Endothelial cell (in vitro differentiated cells): ENCODE measurements around the gene GTF2B. TPM values are rescaled to one million over a fixed set of nuclear protein-coding genes. Genes with fewer than 3 reads are reported as not detected.
"Not testable (repeated sequence)": the region's sequence is repeated elsewhere in the genome, so short reads cannot be mapped to it uniquely, and the experiment has no call there.

Experiments
- DNase-seq: peaks from one replicate; pipeline ENCODE4 v3.0.0; 2021; ENCODE audit warnings: low spot score
- H3K27ac Mint-ChIP-seq: one replicate; pipeline ENCODE4 v1.8.0; 2021; ENCODE audit warnings: mixed read lengths, inconsistent platforms; ENCODE audit not compliant: unreplicated experiment
- H3K27me3 Mint-ChIP-seq: one replicate; pipeline ENCODE4 v1.8.0; 2021; ENCODE audit warnings: mild to moderate bottlenecking, moderate library complexity, mixed read lengths, inconsistent platforms; ENCODE audit not compliant: unreplicated experiment
- H3K36me3 Mint-ChIP-seq: one replicate; pipeline ENCODE4 v1.8.0; 2021; ENCODE audit warnings: mild to moderate bottlenecking, low read depth, mixed read lengths, inconsistent platforms; ENCODE audit not compliant: unreplicated experiment
- H3K4me1 Mint-ChIP-seq: one replicate; pipeline ENCODE4 v1.8.0; 2021; ENCODE audit warnings: mild to moderate bottlenecking, mixed read lengths, inconsistent platforms; ENCODE audit not compliant: unreplicated experiment
- H3K4me3 Mint-ChIP-seq: one replicate; pipeline ENCODE4 v1.8.0; 2021; ENCODE audit warnings: mild to moderate bottlenecking, mixed read lengths, inconsistent platforms; ENCODE audit not compliant: unreplicated experiment
- H3K9me3 Mint-ChIP-seq: one replicate; pipeline ENCODE4 v1.8.0; 2021; ENCODE audit warnings: mixed read lengths, inconsistent platforms; ENCODE audit not compliant: unreplicated experiment
- CTCF ChIP-seq: fragments of 200-600 bp; sonication (generic); IDR thresholded peaks from one replicate; pipeline ENCODE4 v1.5.0; 2021; ENCODE audit warnings: antibody characterized with exemption; ENCODE audit not compliant: unreplicated experiment
- long read RNA-seq: library from polyadenylated mRNA; unstranded; transcript quantifications from one replicate; pipeline ENCODE4 v2.0.0, GENCODE V29; 2020; ENCODE audit not compliant: unreplicated experiment
- total RNA-seq: library from RNA; stranded (reverse); fragmentation: NEBNext Ultra II Directional; extraction: Animal tissue kit (Norgen Biotek cat#: 25700); gene quantifications from one replicate; pipeline ENCODE4 v1.2.1, GENCODE V29; 2021; ENCODE audit not compliant: unreplicated experiment

GTF2B gene, protein sequence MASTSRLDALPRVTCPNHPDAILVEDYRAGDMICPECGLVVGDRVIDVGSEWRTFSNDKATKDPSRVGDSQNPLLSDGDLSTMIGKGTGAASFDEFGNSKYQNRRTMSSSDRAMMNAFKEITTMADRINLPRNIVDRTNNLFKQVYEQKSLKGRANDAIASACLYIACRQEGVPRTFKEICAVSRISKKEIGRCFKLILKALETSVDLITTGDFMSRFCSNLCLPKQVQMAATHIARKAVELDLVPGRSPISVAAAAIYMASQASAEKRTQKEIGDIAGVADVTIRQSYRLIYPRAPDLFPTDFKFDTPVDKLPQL
- total RNA-seq: 25.6 TPM
- long read RNA-seq, transcript GTF2B-201 (7 exons, 1,351 nt): major isoform, 27 of 31 reads
- long read RNA-seq, partial matches to known transcripts: 0 of 31 reads
- long read RNA-seq, other reads (novel, unspliced or antisense): 4 of 31 reads

DNA sequence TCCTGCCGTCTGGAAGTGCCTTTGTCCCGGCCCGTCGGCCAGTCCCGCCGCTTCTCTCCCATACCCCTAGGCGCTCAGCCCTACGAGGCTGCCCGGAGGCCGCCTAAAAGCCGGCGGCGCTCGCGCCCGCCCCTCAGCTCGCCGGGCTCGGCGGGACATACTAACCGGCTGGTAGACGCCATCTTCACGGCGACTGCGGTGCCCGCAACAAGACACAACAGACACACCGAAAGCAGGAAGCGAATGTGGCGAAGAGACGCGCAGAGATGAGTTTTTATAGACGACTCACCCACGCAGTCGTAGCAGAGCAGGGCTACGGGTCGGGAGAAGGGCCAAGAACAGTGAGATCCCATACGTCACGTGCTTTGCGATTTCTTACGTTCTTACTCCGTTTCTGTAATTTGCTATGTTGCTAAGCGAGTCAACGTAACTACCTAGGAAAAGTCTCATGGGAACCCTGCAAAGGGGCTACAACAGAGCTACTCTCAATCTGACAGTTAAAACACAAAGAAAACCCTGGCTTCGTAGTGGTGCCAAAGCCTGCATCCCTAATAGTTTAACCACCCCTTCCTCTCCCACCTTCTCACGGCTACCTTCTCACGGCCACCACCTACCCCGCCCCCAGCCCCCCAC lies at the start of gene GTF2B:
Gene GTF2B (minus strand): TSS at position 250 of the 633 bp plus-strand sequence. CDS start 68 bp downstream, at position 182.
- DNase-seq: peak; percentile 82
- peaks cover 6% of the 10 kb centered on the region for H3K27me3 Mint-ChIP-seq

DNA sequence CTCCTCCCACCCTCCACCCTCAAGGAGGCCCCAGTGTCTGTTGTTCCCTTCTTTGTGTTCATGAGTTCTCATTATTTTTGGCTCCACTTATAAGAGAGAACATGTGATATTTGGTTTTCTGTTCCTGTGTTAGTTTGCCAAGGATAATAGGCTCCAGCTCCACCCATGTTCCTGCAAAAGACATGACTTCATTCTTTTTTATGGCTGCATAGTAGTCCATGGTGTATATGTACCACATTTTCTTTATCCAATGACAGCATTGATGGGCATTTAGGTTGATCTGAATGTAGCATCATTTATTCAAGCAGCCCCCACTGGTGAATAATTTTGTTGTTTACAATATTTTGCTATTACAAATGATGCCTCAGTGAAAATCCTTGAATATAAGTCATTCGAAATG lies 47.2 kb upstream of the GTF2B start:
- not testable (repeated sequence) for H3K4me1 Mint-ChIP-seq, DNase-seq, H3K4me3 Mint-ChIP-seq, H3K9me3 Mint-ChIP-seq, H3K27me3 Mint-ChIP-seq, H3K27ac Mint-ChIP-seq
- H3K36me3 Mint-ChIP-seq: peaks cover 62% of the 10 kb centered on the region

More for the DNA sequence above, at the start of gene GTF2B:
- Mint-ChIP-seq H3K27ac (peak within 1 kb of the TSS; percentile 92), H3K36me3 (peaks cover 4% of the 10 kb centered on the region), H3K9me3 (no peaks in the 10 kb centered on the region), H3K4me1 (peaks cover 21% of the 10 kb centered on the region), H3K4me3 (peak within 1 kb of the TSS; percentile 93)
- TF ChIP-seq CTCF: no peak

- H3K36me3 Mint-ChIP-seq: peaks cover 66% of the 10 kb centered on the region
- no peak for TF ChIP-seq CTCF
- H3K4me3 Mint-ChIP-seq: no peak overlapping the region
- no peak overlapping the region for H3K27ac Mint-ChIP-seq
- DNase-seq: no peak
- H3K27me3 Mint-ChIP-seq: peaks cover 1% of the 10 kb centered on the region
- H3K9me3 Mint-ChIP-seq: no peaks in the 10 kb centered on the region
- no peaks in the 10 kb centered on the region for H3K4me1 Mint-ChIP-seq
These were observed 45.5 kb upstream of the GTF2B start for GRCh38 chr1:88936760-88937342.

GRCh38 chr1:88936223-88936523 lies 44.8 kb upstream of the GTF2B start:
- H3K4me3 Mint-ChIP-seq: no peak overlapping the region
- peaks cover 1% of the 10 kb centered on the region for H3K27me3 Mint-ChIP-seq
- no peak overlapping the region for H3K27ac Mint-ChIP-seq
- no peaks in the 10 kb centered on the region for H3K4me1 Mint-ChIP-seq
- no peaks in the 10 kb centered on the region for H3K9me3 Mint-ChIP-seq
- no peak for DNase-seq
- peak; percentile 50 for TF ChIP-seq CTCF
- H3K36me3 Mint-ChIP-seq: peaks cover 65% of the 10 kb centered on the region

DNA sequence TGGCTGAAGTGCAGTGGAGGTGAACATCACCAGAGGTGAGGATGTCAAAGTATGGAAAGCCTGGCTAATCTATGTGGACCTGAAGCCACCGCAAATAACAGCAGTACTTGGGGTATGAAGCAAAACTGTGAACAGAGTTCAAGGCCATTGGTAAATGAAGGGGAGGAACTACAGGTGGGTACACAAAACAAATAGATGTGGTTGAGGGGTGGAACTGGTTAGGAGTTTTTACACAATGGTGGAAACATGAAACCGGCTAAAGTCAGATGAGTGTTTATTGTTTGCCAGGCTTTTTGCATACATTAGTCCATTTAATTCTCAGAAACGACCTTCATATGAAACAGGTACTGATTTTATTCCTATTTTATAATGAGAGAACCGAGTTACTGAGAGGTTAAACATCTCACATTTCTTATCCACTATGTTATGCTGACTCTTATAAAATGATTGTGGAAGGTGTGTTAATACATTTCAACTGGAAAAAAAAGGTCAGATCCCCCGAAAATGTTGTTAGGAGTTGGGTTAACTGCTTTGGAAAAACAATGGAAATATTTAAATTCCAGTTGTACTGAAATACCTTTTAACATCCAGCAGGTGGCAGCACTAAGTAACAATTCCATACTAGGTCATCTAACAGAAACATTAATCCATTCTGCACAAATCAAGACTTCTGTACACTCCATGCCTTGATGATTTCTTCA lies 44.3 kb upstream of the GTF2B start:
- Mint-ChIP-seq H3K27ac (no peak overlapping the region), H3K4me3 (no peak overlapping the region), H3K36me3 (peaks cover 65% of the 10 kb centered on the region), H3K27me3 (peaks cover 1% of the 10 kb centered on the region), H3K4me1 (no peaks in the 10 kb centered on the region), H3K9me3 (no peaks in the 10 kb centered on the region)
- DNase-seq: peak; percentile 15
- peak; percentile 93 for TF ChIP-seq CTCF

DNA sequence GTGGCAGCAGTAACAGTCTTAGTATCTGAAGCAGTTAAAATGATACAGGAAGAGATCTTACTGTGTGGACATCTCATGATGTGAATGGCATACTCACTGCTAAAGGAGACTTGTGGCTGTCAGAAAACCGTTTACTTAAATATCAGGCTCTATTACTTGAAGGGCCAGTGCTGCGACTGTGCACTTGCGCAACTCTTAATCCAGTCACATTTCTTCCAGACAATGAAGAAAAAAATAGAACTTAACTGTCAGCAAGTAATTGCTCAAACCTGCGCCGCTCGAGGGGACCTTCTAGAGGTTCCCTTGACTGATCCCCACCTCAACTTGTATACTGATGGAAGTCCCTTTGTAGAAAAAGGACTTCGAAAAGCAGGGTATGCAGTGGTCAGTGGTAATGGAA lies 38.8 kb upstream of the GTF2B start:
- not testable (repeated sequence) for H3K4me1 Mint-ChIP-seq, DNase-seq, H3K27me3 Mint-ChIP-seq, H3K9me3 Mint-ChIP-seq, H3K27ac Mint-ChIP-seq, H3K4me3 Mint-ChIP-seq
- peaks cover 62% of the 10 kb centered on the region for H3K36me3 Mint-ChIP-seq
